ENCODE data around the gene ROBO1. TPM values are rescaled to one million over a fixed set of nuclear protein-coding genes. Genes with fewer than 3 reads are reported as not detected.

The ROBO1 gene
- total RNA-seq, 1 donor from 2014 or later: 0.05 TPM

GRCh38 chr3:78994174-78995027 is 773.4 kb downstream of the ROBO1 start:
- peaks cover 7% of the 10 kb centered on the region for H3K9me3 Mint-ChIP-seq
- H3K4me1 Mint-ChIP-seq: no peaks in the 10 kb centered on the region
- H3K36me3 Mint-ChIP-seq (ENCODE audit: low read depth): no peaks in the 10 kb centered on the region
- H3K4me3 Mint-ChIP-seq: no peak overlapping the region
- intact Hi-C loops (cut with micrococcal nuclease): no loop called here
- no peaks in the 10 kb centered on the region for H3K27me3 Mint-ChIP-seq
- no peak overlapping the region for H3K27ac Mint-ChIP-seq
- DNase-seq: no peak

- H3K4me1 Mint-ChIP-seq: no peaks in the 10 kb centered on the region
- no peak overlapping the region for H3K4me3 Mint-ChIP-seq
- H3K27ac Mint-ChIP-seq: no peak overlapping the region
- intact Hi-C loops (cut with micrococcal nuclease): no loop called here
- H3K36me3 Mint-ChIP-seq (ENCODE audit: low read depth): no peaks in the 10 kb centered on the region
- no peaks in the 10 kb centered on the region for H3K27me3 Mint-ChIP-seq
- no peak for DNase-seq
- H3K9me3 Mint-ChIP-seq: no peaks in the 10 kb centered on the region
These were observed 774.4 kb downstream of the ROBO1 start for GRCh38 chr3:78993375-78993774.

GRCh38 chr3:78992830-78993229 is 775.0 kb downstream of the ROBO1 start:
- Mint-ChIP-seq H3K27ac (no peak overlapping the region), H3K36me3 (ENCODE audit: low read depth) (no peaks in the 10 kb centered on the region)

GRCh38 chr3:78992400-78992799 is 775.4 kb downstream of the ROBO1 start:
- H3K4me3 Mint-ChIP-seq: no peak overlapping the region
- H3K27me3 Mint-ChIP-seq: no peaks in the 10 kb centered on the region
- H3K36me3 Mint-ChIP-seq (ENCODE audit: low read depth): no peaks in the 10 kb centered on the region
- no peaks in the 10 kb centered on the region for H3K9me3 Mint-ChIP-seq
- H3K4me1 Mint-ChIP-seq: no peaks in the 10 kb centered on the region
- no peak overlapping the region for H3K27ac Mint-ChIP-seq
- DNase-seq: no peak
- intact Hi-C loops (cut with micrococcal nuclease): no loop called here

More at GRCh38 chr3:78992830-78993229, 775.0 kb downstream of the ROBO1 start:
- Mint-ChIP-seq H3K4me1 (no peaks in the 10 kb centered on the region), H3K27me3 (no peaks in the 10 kb centered on the region), H3K4me3 (no peak overlapping the region), H3K9me3 (no peaks in the 10 kb centered on the region)
- intact Hi-C loops (cut with micrococcal nuclease): no loop called here
- no peak for DNase-seq

GRCh38 chr3:78991656-78992055 is 776.1 kb downstream of the ROBO1 start:
- no peak for DNase-seq
- no peak overlapping the region for H3K4me3 Mint-ChIP-seq
- H3K9me3 Mint-ChIP-seq: no peaks in the 10 kb centered on the region
- H3K27me3 Mint-ChIP-seq: no peaks in the 10 kb centered on the region
- no peak overlapping the region for H3K27ac Mint-ChIP-seq
- intact Hi-C loops (cut with micrococcal nuclease): no loop called here
- H3K4me1 Mint-ChIP-seq: no peaks in the 10 kb centered on the region
- no peaks in the 10 kb centered on the region for H3K36me3 Mint-ChIP-seq (ENCODE audit: low read depth)

GRCh38 chr3:78990156-78990555 is 777.6 kb downstream of the ROBO1 start:
- intact Hi-C loops (cut with micrococcal nuclease): no loop called here
- Mint-ChIP-seq H3K4me3 (no peak overlapping the region), H3K9me3 (no peaks in the 10 kb centered on the region), H3K27ac (no peak overlapping the region), H3K36me3 (ENCODE audit: low read depth) (no peaks in the 10 kb centered on the region), H3K27me3 (no peaks in the 10 kb centered on the region), H3K4me1 (no peaks in the 10 kb centered on the region)
- DNase-seq: no peak

- H3K4me3 Mint-ChIP-seq: no peak overlapping the region
- peaks cover 4% of the 10 kb centered on the region for H3K9me3 Mint-ChIP-seq
- no peak overlapping the region for H3K27ac Mint-ChIP-seq
- no peaks in the 10 kb centered on the region for H3K36me3 Mint-ChIP-seq (ENCODE audit: low read depth)
- no peak for DNase-seq
- no peaks in the 10 kb centered on the region for H3K4me1 Mint-ChIP-seq
- intact Hi-C loops (cut with micrococcal nuclease): no loop called here
- no peaks in the 10 kb centered on the region for H3K27me3 Mint-ChIP-seq
These were observed 779.5 kb downstream of the ROBO1 start for GRCh38 chr3:78988324-78988723.

GRCh38 chr3:78986416-78987101 is 781.2 kb downstream of the ROBO1 start:
- Mint-ChIP-seq H3K27ac (no peak overlapping the region), H3K4me1 (no peaks in the 10 kb centered on the region), H3K36me3 (ENCODE audit: low read depth) (no peaks in the 10 kb centered on the region), H3K9me3 (peaks cover 4% of the 10 kb centered on the region), H3K27me3 (no peaks in the 10 kb centered on the region), H3K4me3 (no peak overlapping the region)
- intact Hi-C loops (cut with micrococcal nuclease): no loop called here
- DNase-seq: no peak

GRCh38 chr3:78985981-78986380 is 781.8 kb downstream of the ROBO1 start:
- intact Hi-C loops (cut with micrococcal nuclease): no loop called here
- no peak overlapping the region for H3K4me3 Mint-ChIP-seq
- H3K4me1 Mint-ChIP-seq: no peaks in the 10 kb centered on the region
- H3K36me3 Mint-ChIP-seq (ENCODE audit: low read depth): no peaks in the 10 kb centered on the region
- peaks cover 4% of the 10 kb centered on the region for H3K9me3 Mint-ChIP-seq
- H3K27ac Mint-ChIP-seq: no peak overlapping the region
- no peaks in the 10 kb centered on the region for H3K27me3 Mint-ChIP-seq
- DNase-seq: no peak

- DNase-seq: no peak
- Mint-ChIP-seq H3K4me3 (no peak overlapping the region), H3K27ac (no peak overlapping the region), H3K4me1 (no peaks in the 10 kb centered on the region), H3K27me3 (no peaks in the 10 kb centered on the region), H3K9me3 (no peaks in the 10 kb centered on the region), H3K36me3 (ENCODE audit: low read depth) (no peaks in the 10 kb centered on the region)
- intact Hi-C loops (cut with micrococcal nuclease): no loop called here
These were observed 788.8 kb downstream of the ROBO1 start for GRCh38 chr3:78979028-78979427.

GRCh38 chr3:78978037-78978436 is 789.8 kb downstream of the ROBO1 start:
- no peak overlapping the region for H3K27ac Mint-ChIP-seq
- no peak overlapping the region for H3K4me3 Mint-ChIP-seq
- intact Hi-C loops (cut with micrococcal nuclease): no loop called here
- no peak for DNase-seq
- no peaks in the 10 kb centered on the region for H3K4me1 Mint-ChIP-seq
- H3K36me3 Mint-ChIP-seq (ENCODE audit: low read depth): no peaks in the 10 kb centered on the region
- H3K9me3 Mint-ChIP-seq: no peaks in the 10 kb centered on the region
- H3K27me3 Mint-ChIP-seq: no peaks in the 10 kb centered on the region

- Mint-ChIP-seq H3K4me1 (no peaks in the 10 kb centered on the region), H3K4me3 (no peak overlapping the region), H3K9me3 (no peaks in the 10 kb centered on the region), H3K27me3 (no peaks in the 10 kb centered on the region), H3K36me3 (ENCODE audit: low read depth) (no peaks in the 10 kb centered on the region), H3K27ac (no peak overlapping the region)
- no peak for DNase-seq
- intact Hi-C loops (cut with micrococcal nuclease): no loop called here
These were observed 790.7 kb downstream of the ROBO1 start for GRCh38 chr3:78977073-78977472.

- Mint-ChIP-seq H3K4me1 (no peaks in the 10 kb centered on the region), H3K27me3 (no peaks in the 10 kb centered on the region), H3K36me3 (ENCODE audit: low read depth) (no peaks in the 10 kb centered on the region), H3K27ac (no peak overlapping the region), H3K4me3 (no peak overlapping the region), H3K9me3 (no peaks in the 10 kb centered on the region)
- DNase-seq: no peak
- intact Hi-C loops (cut with micrococcal nuclease): no loop called here
These were observed 791.6 kb downstream of the ROBO1 start for GRCh38 chr3:78976200-78976599.

- DNase-seq: no peak
- H3K9me3 Mint-ChIP-seq: no peaks in the 10 kb centered on the region
- H3K36me3 Mint-ChIP-seq (ENCODE audit: low read depth): no peaks in the 10 kb centered on the region
- H3K4me1 Mint-ChIP-seq: no peaks in the 10 kb centered on the region
- intact Hi-C loops (cut with micrococcal nuclease): no loop called here
- no peak overlapping the region for H3K27ac Mint-ChIP-seq
- H3K4me3 Mint-ChIP-seq: no peak overlapping the region
- no peaks in the 10 kb centered on the region for H3K27me3 Mint-ChIP-seq
These were observed 793.5 kb downstream of the ROBO1 start for GRCh38 chr3:78974181-78974790.
